Endodermal cell (in vitro differentiated cells): ENCODE data around the gene TSC2. TPM values are rescaled to one million over a fixed set of nuclear protein-coding genes. Genes with fewer than 3 reads are reported as not detected.

Experiments used
- DNase-seq: peaks from one replicate; pipeline ENCODE4 v3.0.0-alpha.2; 2017
- H3K27ac ChIP-seq: 2 replicates; pipeline ENCODE4 v1.5.1; 2013; ENCODE audit warnings: mild to moderate bottlenecking, low read depth, low read length, moderate library complexity
- H3K27me3 ChIP-seq: 2 replicates; pipeline ENCODE4 v1.6.1; 2013; ENCODE audit warnings: mild to moderate bottlenecking, low read length, moderate library complexity; ENCODE audit not compliant: insufficient read depth, control insufficient read depth, poor library complexity, severe bottlenecking
- H3K36me3 ChIP-seq: 2 replicates; pipeline ENCODE4 v1.7.0; 2013; ENCODE audit warnings: mild to moderate bottlenecking, low read length, moderate library complexity; ENCODE audit not compliant: control insufficient read depth, insufficient read depth
- H3K4me1 ChIP-seq: one replicate; pipeline ENCODE4 v1.7.0; 2013; ENCODE audit warnings: low read length; ENCODE audit not compliant: control insufficient read depth, insufficient read depth
- H3K4me3 ChIP-seq: 2 replicates; pipeline ENCODE4 v1.5.1; 2013; ENCODE audit warnings: mild to moderate bottlenecking, low read length, moderate library complexity
- H3K9ac ChIP-seq: 2 replicates; pipeline ENCODE4 v1.6.1; 2013; ENCODE audit warnings: mild to moderate bottlenecking, low read length, moderate library complexity; ENCODE audit not compliant: poor library complexity, severe bottlenecking; ENCODE audit errors: extremely low read depth
- H3K9me3 ChIP-seq: 2 replicates; pipeline ENCODE4 v1.6.1; 2013; ENCODE audit warnings: mild to moderate bottlenecking, low read length, moderate library complexity; ENCODE audit not compliant: control insufficient read depth
- H3K27ac Mint-ChIP-seq: 2 replicates; pipeline ENCODE4 v1.8.0; 2020; ENCODE audit warnings: mixed read lengths
- H3K27me3 Mint-ChIP-seq: 2 replicates; pipeline ENCODE4 v1.8.0; 2021; ENCODE audit warnings: mild to moderate bottlenecking, mixed read lengths; ENCODE audit not compliant: insufficient read depth
- H3K36me3 Mint-ChIP-seq: 2 replicates; pipeline ENCODE4 v1.8.0; 2020; ENCODE audit warnings: low read depth, mixed read lengths
- H3K4me1 Mint-ChIP-seq: 2 replicates; pipeline ENCODE4 v1.8.0; 2020; ENCODE audit warnings: mixed read lengths
- H3K4me3 Mint-ChIP-seq: 2 replicates; pipeline ENCODE4 v1.8.0; 2020; ENCODE audit warnings: mild to moderate bottlenecking, moderate library complexity, mixed read lengths
- H3K9me3 Mint-ChIP-seq: 2 replicates; pipeline ENCODE4 v1.8.0; 2020; ENCODE audit warnings: mild to moderate bottlenecking, mixed read lengths
- WGBS, 2 experiments: methylation state at CpG; one replicate each; pipeline versions ENCODE4 v1.1.5 to v1.1.7; 2013; ENCODE audit warnings: missing lambda C conversion rate in 2 of 2, mixed read lengths in 1 of 2; ENCODE audit not compliant: insufficient coverage in 1 of 2, insufficient read length in 1 of 2; 5-methylcytosine and 5-hydroxymethylcytosine counted together
- total RNA-seq, 2 donors: library from RNA; stranded (reverse); fragmentation: NEBNext Ultra II Directional in 1 of 2; extraction: Animal tissue kit (Norgen Biotek cat#: 25700) in 1 of 2; gene quantifications; 2 replicates in 1 of 2; 3 replicates in 1 of 2; pipeline ENCODE4 v1.2.1, GENCODE V29; 2021
- TF ChIP-seq, protein P1 (sequence below): fragments of 200-600 bp; sonication (generic); conservative IDR thresholded peaks from 2 replicates; pipeline ENCODE4 v1.5.0; 2021; ENCODE audit warnings: antibody characterized with exemption, mild to moderate bottlenecking

Gene TSC2
- total RNA-seq, 2 donors from 2014 or later: 166 to 192 TPM

DNA sequence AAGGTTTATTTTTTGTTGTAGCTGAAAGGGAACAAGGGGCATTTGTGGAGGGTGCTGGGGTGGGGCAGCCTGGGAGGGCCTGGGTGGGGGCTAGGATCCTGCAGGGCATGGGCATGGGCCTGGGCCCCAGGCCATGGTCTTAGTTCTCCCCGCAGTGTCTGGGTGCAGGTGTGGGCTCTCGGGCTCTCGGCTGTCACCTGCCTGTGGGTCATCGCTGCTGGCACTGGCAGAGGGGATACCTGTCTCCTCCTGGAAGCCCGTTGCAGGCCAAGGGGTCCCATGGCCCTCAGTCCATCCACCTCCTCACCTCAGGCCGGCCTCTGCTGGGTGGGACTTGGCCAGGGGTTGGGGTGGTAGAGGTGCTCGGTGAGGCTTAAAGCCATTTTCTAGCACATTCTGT lies 30.3 kb downstream of the TSC2 start:
- Mint-ChIP-seq H3K27ac (no peak overlapping the region), H3K4me1 (no peaks in the 10 kb centered on the region), H3K36me3 (peaks cover 26% of the 10 kb centered on the region), H3K27me3 (no peaks in the 10 kb centered on the region), H3K9me3 (no peaks in the 10 kb centered on the region), H3K4me3 (no peak overlapping the region)
- Histone ChIP-seq H3K4me3 (no peak overlapping the region), H3K27me3 (no peaks in the 10 kb centered on the region), H3K27ac (no peak overlapping the region), H3K9ac (no peak overlapping the region), H3K4me1 (no peaks in the 10 kb centered on the region), H3K9me3 (no peaks in the 10 kb centered on the region), H3K36me3 (no peaks in the 10 kb centered on the region)
- DNase-seq: no peak
- TF ChIP-seq, protein P1, sequence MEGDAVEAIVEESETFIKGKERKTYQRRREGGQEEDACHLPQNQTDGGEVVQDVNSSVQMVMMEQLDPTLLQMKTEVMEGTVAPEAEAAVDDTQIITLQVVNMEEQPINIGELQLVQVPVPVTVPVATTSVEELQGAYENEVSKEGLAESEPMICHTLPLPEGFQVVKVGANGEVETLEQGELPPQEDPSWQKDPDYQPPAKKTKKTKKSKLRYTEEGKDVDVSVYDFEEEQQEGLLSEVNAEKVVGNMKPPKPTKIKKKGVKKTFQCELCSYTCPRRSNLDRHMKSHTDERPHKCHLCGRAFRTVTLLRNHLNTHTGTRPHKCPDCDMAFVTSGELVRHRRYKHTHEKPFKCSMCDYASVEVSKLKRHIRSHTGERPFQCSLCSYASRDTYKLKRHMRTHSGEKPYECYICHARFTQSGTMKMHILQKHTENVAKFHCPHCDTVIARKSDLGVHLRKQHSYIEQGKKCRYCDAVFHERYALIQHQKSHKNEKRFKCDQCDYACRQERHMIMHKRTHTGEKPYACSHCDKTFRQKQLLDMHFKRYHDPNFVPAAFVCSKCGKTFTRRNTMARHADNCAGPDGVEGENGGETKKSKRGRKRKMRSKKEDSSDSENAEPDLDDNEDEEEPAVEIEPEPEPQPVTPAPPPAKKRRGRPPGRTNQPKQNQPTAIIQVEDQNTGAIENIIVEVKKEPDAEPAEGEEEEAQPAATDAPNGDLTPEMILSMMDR: no peak
- 95 to 97% methylated on average over 6 of the region's 7 CpGs for whole genome bisulfite sequencing, 2 experiments

DNA sequence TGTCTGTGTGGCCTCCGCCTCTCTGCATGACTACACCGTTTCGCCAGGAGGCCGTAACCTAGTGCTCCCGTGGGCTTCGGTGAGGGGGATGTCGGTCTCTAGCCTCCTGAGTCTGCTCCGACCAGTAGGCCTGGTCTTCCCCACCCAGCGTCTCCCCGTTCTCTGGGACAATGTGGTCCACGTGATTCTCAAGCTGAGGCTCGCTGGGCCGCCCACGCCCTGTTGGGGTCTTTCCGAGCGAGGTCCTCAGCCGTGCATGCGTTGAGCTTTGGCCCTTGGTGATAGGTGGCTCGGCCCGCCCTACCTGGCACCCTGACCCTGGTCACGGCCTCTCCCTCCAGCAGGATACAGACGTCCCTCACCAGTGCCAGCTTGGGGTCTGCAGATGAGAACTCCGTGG lies 30.9 kb downstream of the TSC2 start:
- H3K27ac ChIP-seq: no peak overlapping the region
- 95 to 96% methylated on average over 15 to 23 of the region's 23 CpGs for WGBS, 2 experiments
- H3K27me3 Mint-ChIP-seq: no peaks in the 10 kb centered on the region

DNA sequence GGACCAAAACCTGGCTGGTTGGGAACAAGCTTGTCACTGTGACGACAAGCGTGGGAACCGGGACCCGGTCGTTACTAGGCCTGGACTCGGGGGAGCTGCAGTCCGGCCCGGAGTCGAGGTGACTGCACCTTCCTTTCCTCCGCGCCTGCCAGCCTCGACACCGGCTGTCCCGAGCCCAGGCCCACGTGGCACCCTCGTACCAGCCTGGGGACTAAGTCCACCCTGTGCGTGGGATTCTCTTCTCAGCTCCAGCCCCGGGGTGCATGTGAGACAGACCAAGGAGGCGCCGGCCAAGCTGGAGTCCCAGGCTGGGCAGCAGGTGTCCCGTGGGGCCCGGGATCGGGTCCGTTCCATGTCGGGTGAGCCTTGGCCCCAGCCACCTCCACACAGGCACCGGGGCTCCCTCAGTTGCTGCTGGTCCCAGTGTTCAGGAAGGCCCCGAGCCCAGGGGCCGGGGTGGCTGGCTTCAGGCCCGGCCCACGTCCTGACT lies 31.6 kb downstream of the TSC2 start:
- DNase-seq: no peak
- no peak overlapping the region for H3K9ac ChIP-seq
- Mint-ChIP-seq H3K27me3 (no peaks in the 10 kb centered on the region), H3K36me3 (peaks cover 20% of the 10 kb centered on the region), H3K9me3 (no peaks in the 10 kb centered on the region), H3K4me3 (no peak overlapping the region), H3K27ac (no peak overlapping the region), H3K4me1 (no peaks in the 10 kb centered on the region)
- H3K36me3 ChIP-seq: no peaks in the 10 kb centered on the region
- no peaks in the 10 kb centered on the region for H3K27me3 ChIP-seq
- 95 to 96% methylated on average over 17 to 30 of the region's 30 CpGs for WGBS, 2 experiments
- H3K4me3 ChIP-seq: no peak overlapping the region
- no peak overlapping the region for H3K27ac ChIP-seq
- no peaks in the 10 kb centered on the region for H3K9me3 ChIP-seq
- TF ChIP-seq, protein P1: no peak
- no peaks in the 10 kb centered on the region for H3K4me1 ChIP-seq

More for the DNA sequence above, 30.9 kb downstream of the TSC2 start:
- Mint-ChIP-seq H3K4me3 (no peak overlapping the region), H3K9me3 (no peaks in the 10 kb centered on the region), H3K4me1 (no peaks in the 10 kb centered on the region), H3K27ac (no peak overlapping the region), H3K36me3 (peaks cover 22% of the 10 kb centered on the region)
- Histone ChIP-seq H3K27me3 (no peaks in the 10 kb centered on the region), H3K4me3 (no peak overlapping the region), H3K9ac (no peak overlapping the region), H3K36me3 (no peaks in the 10 kb centered on the region), H3K9me3 (no peaks in the 10 kb centered on the region), H3K4me1 (no peaks in the 10 kb centered on the region)
- TF ChIP-seq, protein P1: no peak
- DNase-seq: no peak
